Right ventricle myocardium inferior (tissue), 1 donor: ENCODE measurements around the gene APOBEC3B. TPM values are rescaled to one million over a fixed set of nuclear protein-coding genes. Genes with fewer than 3 reads are reported as not detected.
"Not testable (repeated sequence)": the region's sequence is repeated elsewhere in the genome, so short reads cannot be mapped to it uniquely, and the experiment has no call there.

Experiments
- ATAC-seq: fragments of 200-7000 bp; cut with Tn5 transposase; one replicate; pipeline ENCODE4 v1.9.1; 2020; ENCODE audit warnings: mild to moderate bottlenecking, moderate library complexity
- DNase-seq: peaks from one replicate; pipeline ENCODE4 v3.0.0; 2021; ENCODE audit errors: missing footprints
- intact Hi-C: fragments of 100-400 bp; cut with DNase I; formaldehyde crosslinking; loops from one replicate; pipeline ENCODE4 v1.11.0; 2022
- long read RNA-seq: library from polyadenylated mRNA; unstranded; transcript quantifications from one replicate; pipeline ENCODE4 v2.0.0, GENCODE V29; 2021
- total RNA-seq: library from RNA; stranded (reverse); fragmentation: NEBNext Ultra II Directional; extraction: Animal tissue kit (Norgen Biotek cat#: 25700); gene quantifications from one replicate; pipeline ENCODE4 v1.2.1, GENCODE V29; 2021
- donor health status: DM: no; HTN: yes; CAD: no; lungs with severe emphysema.

APOBEC3B gene
- 0.78 TPM for total RNA-seq
- long read RNA-seq, result 0 reads

GRCh38 chr22:38981992-38982927, at the start of gene APOBEC3B:
Gene APOBEC3B (plus strand): TSS chr22:38982347. CDS start chr22:38982454, 107 bp downstream.
- intact Hi-C loops, result no loop called here
- peak; percentile 98 for ATAC-seq

GRCh38 chr22:38935023-38935422, 47.1 kb upstream of the APOBEC3B start:
- intact Hi-C loops, result no loop called here
- DNase-seq (peak; percentile 84), ATAC-seq (peak; percentile 78)

More at GRCh38 chr22:38981992-38982927, at the start of gene APOBEC3B:
- DNase-seq, result peak; percentile 82

- ATAC-seq, result no peak
- intact Hi-C loops, result no loop called here
- no peak for DNase-seq
These were observed 46.5 kb upstream of the APOBEC3B start for GRCh38 chr22:38935616-38936015.

- intact Hi-C loops, result no loop called here
- DNase-seq, result no peak
These were observed 45.6 kb upstream of the APOBEC3B start for GRCh38 chr22:38936562-38936961.

GRCh38 chr22:38937036-38937435, 45.1 kb upstream of the APOBEC3B start:
- intact Hi-C loops, result no loop called here
- ATAC-seq (no peak), DNase-seq (no peak)

More at GRCh38 chr22:38936562-38936961, 45.6 kb upstream of the APOBEC3B start:
- ATAC-seq, result no peak

- intact Hi-C loops, result no loop called here
- ATAC-seq (no peak), DNase-seq (no peak)
These were observed 44.6 kb upstream of the APOBEC3B start for GRCh38 chr22:38937541-38937940.

- DNase-seq, result no peak
- no peak for ATAC-seq
- intact Hi-C loops, result no loop called here
These were observed 43.9 kb upstream of the APOBEC3B start for GRCh38 chr22:38938221-38938620.

- intact Hi-C loops, result no loop called here
- DNase-seq (no peak), ATAC-seq (no peak)
These were observed 43.2 kb upstream of the APOBEC3B start for GRCh38 chr22:38938925-38939324.

GRCh38 chr22:38940811-38941384, 41.2 kb upstream of the APOBEC3B start:
- ATAC-seq, result no peak
- intact Hi-C loops, result no loop called here
- DNase-seq, result no peak

GRCh38 chr22:38941488-38941987, 40.6 kb upstream of the APOBEC3B start:
- intact Hi-C loops, result no loop called here
- DNase-seq (no peak), ATAC-seq (no peak)

GRCh38 chr22:38942702-38943101, 39.4 kb upstream of the APOBEC3B start:
- DNase-seq, result no peak
- intact Hi-C loops, result no loop called here
- ATAC-seq, result no peak

- DNase-seq (no peak), ATAC-seq (peak; percentile 37)
- intact Hi-C loops, result no loop called here
These were observed 38.9 kb upstream of the APOBEC3B start for GRCh38 chr22:38943201-38943600.

GRCh38 chr22:38943882-38944281, 38.3 kb upstream of the APOBEC3B start:
- ATAC-seq, result no peak
- DNase-seq, result no peak
- intact Hi-C loops, result no loop called here

- intact Hi-C loops, result no loop called here
- ATAC-seq (no peak), DNase-seq (no peak)
These were observed 37.5 kb upstream of the APOBEC3B start for GRCh38 chr22:38944653-38945052.

GRCh38 chr22:38945706-38946338, 36.3 kb upstream of the APOBEC3B start:
- DNase-seq, ATAC-seq, intact Hi-C loops: not testable (repeated sequence)

- DNase-seq (no peak), ATAC-seq (no peak)
- intact Hi-C loops, result no loop called here
These were observed 35.4 kb upstream of the APOBEC3B start for GRCh38 chr22:38946771-38947170.

- intact Hi-C loops, result no loop called here
- no peak for ATAC-seq
- DNase-seq, result no peak
These were observed 34.6 kb upstream of the APOBEC3B start for GRCh38 chr22:38947321-38948140.

- DNase-seq (no peak), ATAC-seq (no peak)
- intact Hi-C loops, result no loop called here
These were observed 33.8 kb upstream of the APOBEC3B start for GRCh38 chr22:38948181-38948940.
